Mesendoderm (in vitro differentiated cells): ENCODE results near the gene CLK1.
A peak's percentile ranks its signal among the peaks of the same experiment; 100 is the strongest.
"Not testable (repeated sequence)": the region's sequence is repeated elsewhere in the genome, so short reads cannot be mapped to it uniquely, and the experiment has no call there.

Experiments used
- DNase-seq: peaks from one replicate; pipeline ENCODE4 v3.0.0; 2013
- H2AK5ac ChIP-seq: 2 replicates; pipeline ENCODE4 v1.6.1; 2013; ENCODE audit warnings: low read length, inconsistent platforms
- H2BK120ac ChIP-seq: 2 replicates; pipeline ENCODE4 v1.6.1; 2013; ENCODE audit warnings: low read depth, mild to moderate bottlenecking, low read length, moderate library complexity, mixed read lengths
- H2BK15ac ChIP-seq: replicated peaks from 2 replicates; pipeline ENCODE4 v1.6.1; 2013; ENCODE audit warnings: low read depth, mild to moderate bottlenecking, moderate library complexity
- H2BK5ac ChIP-seq: 2 replicates; pipeline ENCODE4 v1.6.1; 2013; ENCODE audit warnings: low read length, inconsistent platforms
- H3K18ac ChIP-seq: 2 replicates; pipeline ENCODE4 v1.6.1; 2013; ENCODE audit warnings: mild to moderate bottlenecking, low read length, mixed read lengths
- H3K23ac ChIP-seq: one replicate; pipeline ENCODE4 v1.6.1; 2013; ENCODE audit warnings: low read length
- H3K27ac ChIP-seq: 2 replicates; pipeline ENCODE4 v1.5.1; 2013; ENCODE audit warnings: low read depth, mild to moderate bottlenecking, inconsistent platforms, low read length, moderate library complexity
- H3K27me3 ChIP-seq: 2 replicates; pipeline ENCODE4 v1.6.1; 2013; ENCODE audit warnings: low read length, control low read depth, mild to moderate bottlenecking, inconsistent platforms; ENCODE audit not compliant: insufficient read depth, poor library complexity
- H3K36me3 ChIP-seq: 2 replicates; pipeline ENCODE4 v1.6.1; 2013; ENCODE audit warnings: low read length, inconsistent platforms; ENCODE audit not compliant: control insufficient read depth, insufficient read depth
- H3K4ac ChIP-seq: one replicate; pipeline ENCODE4 v1.6.1; 2013; ENCODE audit warnings: low read depth, mild to moderate bottlenecking, low read length, moderate library complexity
- H3K4me1 ChIP-seq: 2 replicates; pipeline ENCODE4 v1.6.1; 2013; ENCODE audit warnings: low read depth, low read length, inconsistent platforms; ENCODE audit not compliant: control insufficient read depth
- H3K4me2 ChIP-seq: 2 replicates; pipeline ENCODE4 v1.6.1; 2013; ENCODE audit warnings: low read length
- H3K4me3 ChIP-seq: 2 replicates; pipeline ENCODE4 v1.5.1; 2013; ENCODE audit warnings: mild to moderate bottlenecking, low read length
- H3K56ac ChIP-seq: one replicate; pipeline ENCODE4 v1.6.1; 2013; ENCODE audit warnings: low read length
- H3K79me1 ChIP-seq: 2 replicates; pipeline ENCODE4 v1.6.1; 2013; ENCODE audit warnings: low read length, inconsistent platforms
- H3K79me2 ChIP-seq: 2 replicates; pipeline ENCODE4 v1.6.1; 2013; ENCODE audit warnings: mild to moderate bottlenecking, low read length; ENCODE audit not compliant: control insufficient read depth, insufficient read depth
- H3K9ac ChIP-seq: 2 replicates; pipeline ENCODE4 v1.6.1; 2013; ENCODE audit warnings: low read length, inconsistent platforms
- H4K5ac ChIP-seq: one replicate; pipeline ENCODE4 v1.6.1; 2013; ENCODE audit warnings: low read length
- H4K8ac ChIP-seq: one replicate; pipeline ENCODE4 v1.6.1; 2013; ENCODE audit warnings: low read depth, mild to moderate bottlenecking, control low read depth, low read length, moderate library complexity
- whole genome bisulfite sequencing: extraction: QIAGEN DNeasy Blood & Tissue Kit; methylation state at CpG from one replicate; pipeline ENCODE4 v1.1.7; 2013; ENCODE audit warnings: low lambda C conversion rate, missing lambda C conversion rate; ENCODE audit not compliant: insufficient coverage; ENCODE audit errors: extremely low coverage; 5-methylcytosine and 5-hydroxymethylcytosine counted together

CLK1 gene

GRCh38 chr2:200820573-200821234 lies 43.8 kb downstream of the CLK1 start:
- no peak overlapping the region for H3K4me3 ChIP-seq
- H3K18ac ChIP-seq = no peak overlapping the region
- H3K36me3 ChIP-seq = peaks cover 11% of the 10 kb centered on the region
- H2BK5ac ChIP-seq = no peak overlapping the region
- H4K8ac ChIP-seq = no peak overlapping the region
- no peak overlapping the region for H3K4me2 ChIP-seq
- no peak overlapping the region for H3K9ac ChIP-seq
- H3K27ac ChIP-seq = no peak overlapping the region
- no peaks in the 10 kb centered on the region for H3K79me1 ChIP-seq
- H3K4ac ChIP-seq = no peak overlapping the region
- H2AK5ac ChIP-seq = no peak overlapping the region
- H2BK15ac ChIP-seq = no peak overlapping the region
- H3K56ac ChIP-seq = no peak overlapping the region
- no peak overlapping the region for H2BK120ac ChIP-seq
- H3K4me1 ChIP-seq = no peaks in the 10 kb centered on the region
- DNase-seq = no peak
- WGBS = no CpG with 5 or more reads among the region's 5 CpGs
- no peak overlapping the region for H3K23ac ChIP-seq
- H3K27me3 ChIP-seq = no peaks in the 10 kb centered on the region
- H3K79me2 ChIP-seq = no peaks in the 10 kb centered on the region
- H4K5ac ChIP-seq = no peak overlapping the region

GRCh38 chr2:200818732-200819131 lies 45.7 kb downstream of the CLK1 start:
- H3K9ac ChIP-seq, H3K27ac ChIP-seq, H2BK15ac ChIP-seq, H3K4me1 ChIP-seq, H2BK120ac ChIP-seq, H3K18ac ChIP-seq, H3K23ac ChIP-seq, H3K27me3 ChIP-seq, H3K56ac ChIP-seq, H4K8ac ChIP-seq, H3K4me2 ChIP-seq, H3K4me3 ChIP-seq, DNase-seq, H4K5ac ChIP-seq, H2AK5ac ChIP-seq, H2BK5ac ChIP-seq, H3K79me1 ChIP-seq, H3K4ac ChIP-seq: not testable (repeated sequence)
- no CpG with 5 or more reads among the region's 3 CpGs for WGBS
- Histone ChIP-seq H3K79me2 (peaks cover 15% of the 10 kb centered on the region), H3K36me3 (peaks cover 17% of the 10 kb centered on the region)

- DNase-seq = no peak
- no peak overlapping the region for H3K4me3 ChIP-seq
- H3K56ac ChIP-seq = no peak overlapping the region
- no peak overlapping the region for H2BK5ac ChIP-seq
- H3K4me2 ChIP-seq = no peak overlapping the region
- no peaks in the 10 kb centered on the region for H3K27me3 ChIP-seq
- peaks cover 9% of the 10 kb centered on the region for H3K36me3 ChIP-seq
- no peak overlapping the region for H3K23ac ChIP-seq
- H3K18ac ChIP-seq = no peak overlapping the region
- H3K4me1 ChIP-seq = no peaks in the 10 kb centered on the region
- no peak overlapping the region for H3K4ac ChIP-seq
- no peak overlapping the region for H4K5ac ChIP-seq
- H3K79me1 ChIP-seq = peaks cover 8% of the 10 kb centered on the region
- no CpG with 5 or more reads among the region's 1 CpG for WGBS
- H4K8ac ChIP-seq = no peak overlapping the region
- H3K79me2 ChIP-seq = peaks cover 31% of the 10 kb centered on the region
- no peak overlapping the region for H3K9ac ChIP-seq
- H3K27ac ChIP-seq = no peak overlapping the region
- H2AK5ac ChIP-seq = no peak overlapping the region
- H2BK15ac ChIP-seq = no peak overlapping the region
- H2BK120ac ChIP-seq = no peak overlapping the region
Observed at GRCh38 chr2:200814917-200815316, 49.5 kb downstream of the CLK1 start.

- Histone ChIP-seq H3K4ac (no peak overlapping the region), H2BK120ac (no peak overlapping the region), H2BK5ac (no peak overlapping the region), H3K79me1 (peaks cover 8% of the 10 kb centered on the region), H3K79me2 (peaks cover 31% of the 10 kb centered on the region), H3K4me2 (no peak overlapping the region), H2AK5ac (no peak overlapping the region), H3K23ac (no peak overlapping the region), H3K9ac (no peak overlapping the region), H3K4me1 (no peaks in the 10 kb centered on the region), H3K18ac (no peak overlapping the region), H3K4me3 (no peak overlapping the region), H3K36me3 (peaks cover 9% of the 10 kb centered on the region), H2BK15ac (no peak overlapping the region), H4K8ac (no peak overlapping the region), H4K5ac (no peak overlapping the region), H3K56ac (no peak overlapping the region), H3K27ac (no peak overlapping the region), H3K27me3 (no peaks in the 10 kb centered on the region)
- WGBS = no CpG with 5 or more reads among the region's 3 CpGs
- no peak for DNase-seq
Observed at GRCh38 chr2:200814276-200814815, 50.1 kb downstream of the CLK1 start.

GRCh38 chr2:200812122-200813022 lies 52.1 kb downstream of the CLK1 start:
- Histone ChIP-seq H4K8ac (no peak overlapping the region), H3K79me1 (peaks cover 8% of the 10 kb centered on the region), H3K23ac (peak overlapping the region; percentile 51), H3K27me3 (no peaks in the 10 kb centered on the region), H3K4me1 (no peaks in the 10 kb centered on the region), H2AK5ac (peak overlapping the region; percentile 68), H3K36me3 (peaks cover 6% of the 10 kb centered on the region), H3K18ac (peak overlapping the region; percentile 71), H3K79me2 (peaks cover 31% of the 10 kb centered on the region), H2BK15ac (no peak overlapping the region), H2BK120ac (no peak overlapping the region), H2BK5ac (peak overlapping the region; percentile 77), H3K27ac (peak overlapping the region; percentile 74), H3K4me3 (peak overlapping the region; percentile 92), H3K4me2 (peak overlapping the region; percentile 96), H3K4ac (peak overlapping the region; percentile 88), H3K56ac (peak overlapping the region; percentile 97), H4K5ac (no peak overlapping the region), H3K9ac (peak overlapping the region; percentile 98)
- no CpG with 5 or more reads among the region's 70 CpGs for WGBS
- peak; percentile 70 for DNase-seq
